GM18951 (cell line): Measurements from ENCODE around the gene ATXN10.

Source experiments
- POLR2A ChIP-seq: IDR thresholded peaks from 4 replicates; pipeline ENCODE4 v1.6.1; 2011; ENCODE audit warnings: mild to moderate bottlenecking; ENCODE audit not compliant: insufficient read length, insufficient read depth; ENCODE audit errors: extremely low read depth
- in situ Hi-C: fragments of 300-500 bp; cut with MboI; formaldehyde crosslinking; loops from one replicate; pipeline ENCODE4 v1.12.0; 2022; ENCODE audit warnings: low sequenced_read_pairs, mixed read lengths, inconsistent platforms; ENCODE audit not compliant: unreplicated experiment

Gene ATXN10

DNA sequence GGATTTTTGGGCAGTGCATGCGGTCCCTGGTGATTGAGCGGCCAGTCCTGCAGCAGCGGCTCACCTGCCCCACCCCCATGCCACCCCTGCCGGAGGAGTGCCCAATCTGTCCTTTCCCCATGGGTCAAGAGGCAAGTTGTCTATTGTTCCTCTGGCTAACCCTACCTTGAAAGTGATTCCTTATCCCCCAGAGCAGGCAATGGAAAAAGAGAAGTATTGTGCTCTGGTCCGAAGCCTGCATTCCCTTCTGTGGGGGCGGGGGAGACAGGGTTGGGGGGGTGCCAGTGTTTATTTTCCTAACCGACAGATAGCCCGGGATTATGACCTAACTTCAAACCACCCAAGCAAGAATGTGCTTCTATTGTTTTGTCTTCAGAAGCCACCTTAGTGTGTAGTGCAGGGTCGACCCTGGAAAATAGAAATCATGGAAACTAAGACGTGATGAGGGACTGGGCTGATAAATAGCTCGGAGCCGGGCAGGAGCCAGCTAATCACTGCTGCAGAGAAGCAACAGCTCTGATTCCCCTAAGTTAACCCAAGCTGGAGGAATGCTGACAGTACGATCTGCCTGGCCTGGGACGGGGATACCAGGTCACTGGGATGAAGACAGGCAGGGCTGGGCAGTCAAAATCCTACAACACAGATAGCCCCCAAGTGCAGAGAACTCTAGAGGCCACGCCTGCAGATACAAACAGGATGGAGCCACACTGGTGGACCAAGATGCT lies 38.7 kb upstream of the ATXN10 start:
- TF ChIP-seq POLR2A = no peak
- in situ Hi-C loops = no loop called here

DNA sequence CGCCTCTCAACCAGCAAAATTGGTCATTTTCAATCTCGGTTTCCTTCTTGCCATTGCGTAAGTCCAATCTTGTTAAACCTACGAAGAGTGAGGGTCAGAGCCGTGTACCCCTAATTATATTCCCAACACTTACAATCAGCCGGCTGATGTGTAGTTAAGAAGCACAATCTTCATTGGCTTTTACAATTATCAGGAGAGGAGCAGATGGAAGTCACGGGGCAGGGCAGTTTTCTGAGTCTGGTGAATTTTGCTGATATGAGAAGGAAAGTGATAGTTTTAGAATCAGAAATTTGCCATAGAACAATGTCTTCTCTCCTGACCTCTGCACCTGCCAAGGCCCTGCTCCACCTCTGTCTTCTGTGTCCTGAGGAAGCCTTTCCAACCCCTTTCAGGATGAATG lies 35.0 kb upstream of the ATXN10 start:
- in situ Hi-C loops = no loop called here
- no peak for TF ChIP-seq POLR2A

DNA sequence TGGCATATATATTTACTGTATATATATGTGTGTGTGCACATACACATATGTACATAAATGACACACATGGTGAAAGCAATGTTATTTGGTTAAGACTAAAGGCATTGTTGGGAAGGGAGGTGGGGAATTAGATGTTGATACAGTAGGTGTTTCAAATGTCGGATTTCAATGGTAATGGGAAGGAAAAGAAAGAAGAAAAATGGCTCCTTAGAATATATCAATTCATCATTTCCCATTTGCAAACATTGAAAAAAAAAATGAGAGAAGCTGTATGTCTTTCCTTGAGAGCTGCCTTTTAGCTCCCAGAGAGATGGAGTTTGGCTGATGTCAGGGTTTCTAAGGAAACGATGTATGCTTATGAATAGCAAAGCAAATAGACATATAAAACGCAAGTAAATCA lies 33.4 kb upstream of the ATXN10 start:
- in situ Hi-C loops = no loop called here
- no peak for TF ChIP-seq POLR2A

DNA sequence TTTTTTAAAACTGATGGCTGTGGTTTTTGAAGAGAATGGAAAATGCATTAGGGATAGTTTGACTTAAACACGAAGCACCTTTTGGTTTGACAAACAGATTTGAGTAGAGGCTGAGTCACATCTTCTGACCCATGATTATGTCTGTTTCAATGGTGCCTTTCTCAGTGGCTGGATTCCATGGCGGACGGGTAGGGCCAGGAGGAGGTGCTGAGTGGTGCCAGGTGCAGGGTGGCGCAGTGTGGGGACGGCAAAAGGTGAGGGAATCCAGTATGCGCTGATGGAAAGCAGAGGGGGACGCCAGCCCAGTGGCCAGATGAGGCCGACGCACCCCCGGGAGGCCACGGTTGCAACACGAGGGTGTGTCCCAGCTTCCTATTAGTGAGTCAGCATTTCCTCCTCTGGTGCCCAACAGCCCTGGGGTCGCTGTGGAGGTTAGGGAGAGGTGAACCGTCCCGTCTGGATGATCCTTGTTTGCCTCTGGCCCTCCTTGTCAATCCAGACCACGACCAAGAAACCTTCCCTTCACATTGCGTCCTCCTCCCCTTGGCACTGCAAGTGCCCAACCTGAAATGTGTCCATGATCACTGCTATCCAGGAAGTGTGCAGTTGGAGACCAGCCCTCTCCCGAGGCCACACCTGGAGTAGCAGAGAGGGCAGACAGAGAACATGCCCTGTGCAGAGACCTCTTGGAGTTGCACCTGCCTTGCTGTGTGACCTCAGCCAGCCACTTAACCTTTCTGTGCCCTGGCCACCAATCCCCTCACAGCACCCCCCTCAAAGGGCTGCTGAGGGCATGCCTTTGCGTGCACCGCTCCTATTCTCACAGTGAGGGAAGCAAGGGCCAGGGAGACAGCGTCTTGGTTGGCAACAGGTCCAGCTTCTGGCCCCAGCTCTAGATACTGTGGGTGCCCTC lies 32.5 kb upstream of the ATXN10 start:
- in situ Hi-C loops = no loop called here
- TF ChIP-seq POLR2A = no peak

DNA sequence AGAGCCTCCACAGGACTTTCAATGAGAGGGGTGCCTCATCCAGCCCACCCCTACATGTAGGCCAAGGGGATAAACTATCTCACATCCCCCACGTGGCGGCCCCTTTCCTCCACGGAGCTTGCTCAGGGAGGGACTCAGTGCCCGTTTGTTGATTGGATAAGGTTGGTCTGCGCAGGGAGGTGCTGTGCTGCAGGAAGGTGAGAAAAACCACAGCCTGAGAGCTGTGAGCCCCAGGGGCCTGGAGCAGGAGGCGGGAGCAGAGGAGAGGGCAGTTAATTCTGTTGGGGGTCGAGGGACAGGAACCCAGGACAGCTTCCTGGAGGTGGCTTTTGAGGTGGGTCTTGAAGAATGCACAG lies 31.9 kb upstream of the ATXN10 start:
- in situ Hi-C loops = loop anchor here (10.0 kb wide), 1 partner anchor 345 kb away; no protein-coding TSS in a partner anchor
- TF ChIP-seq POLR2A = no peak

DNA sequence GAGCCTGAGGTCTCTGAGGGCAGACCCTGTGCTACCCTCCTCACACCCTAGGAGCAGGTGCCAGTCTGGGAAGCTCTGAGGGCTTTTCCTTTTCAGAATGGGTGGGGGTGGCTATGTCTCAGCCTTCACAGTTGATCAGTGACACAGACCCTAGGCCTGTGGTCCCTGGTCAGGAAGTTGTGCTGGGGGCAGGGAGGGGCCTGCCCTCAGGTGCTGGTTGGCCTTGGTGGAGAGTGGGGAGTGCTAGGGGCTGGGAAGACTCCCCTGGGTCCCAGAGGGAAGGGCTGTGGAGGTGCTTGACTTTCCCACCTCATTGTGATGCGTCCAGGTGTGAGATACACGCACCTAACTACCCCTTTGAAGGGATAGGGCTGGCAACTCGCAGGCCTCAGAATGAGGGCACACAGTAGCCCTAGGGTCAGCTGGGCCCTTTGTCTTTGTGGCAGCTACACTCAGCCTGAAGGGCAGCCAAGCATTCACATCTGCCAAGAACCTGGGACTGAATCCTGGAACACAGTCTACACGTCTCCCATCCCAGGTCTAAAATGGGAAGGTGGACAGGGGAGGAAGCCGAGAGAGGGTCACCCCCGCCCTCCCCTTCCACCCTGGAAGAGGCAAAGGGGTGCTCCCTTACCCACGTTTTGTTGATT lies 31.2 kb upstream of the ATXN10 start:
- in situ Hi-C loops = loop anchor here (10.0 kb wide), 1 partner anchor 344 kb away; no protein-coding TSS in a partner anchor
- no peak for TF ChIP-seq POLR2A

DNA sequence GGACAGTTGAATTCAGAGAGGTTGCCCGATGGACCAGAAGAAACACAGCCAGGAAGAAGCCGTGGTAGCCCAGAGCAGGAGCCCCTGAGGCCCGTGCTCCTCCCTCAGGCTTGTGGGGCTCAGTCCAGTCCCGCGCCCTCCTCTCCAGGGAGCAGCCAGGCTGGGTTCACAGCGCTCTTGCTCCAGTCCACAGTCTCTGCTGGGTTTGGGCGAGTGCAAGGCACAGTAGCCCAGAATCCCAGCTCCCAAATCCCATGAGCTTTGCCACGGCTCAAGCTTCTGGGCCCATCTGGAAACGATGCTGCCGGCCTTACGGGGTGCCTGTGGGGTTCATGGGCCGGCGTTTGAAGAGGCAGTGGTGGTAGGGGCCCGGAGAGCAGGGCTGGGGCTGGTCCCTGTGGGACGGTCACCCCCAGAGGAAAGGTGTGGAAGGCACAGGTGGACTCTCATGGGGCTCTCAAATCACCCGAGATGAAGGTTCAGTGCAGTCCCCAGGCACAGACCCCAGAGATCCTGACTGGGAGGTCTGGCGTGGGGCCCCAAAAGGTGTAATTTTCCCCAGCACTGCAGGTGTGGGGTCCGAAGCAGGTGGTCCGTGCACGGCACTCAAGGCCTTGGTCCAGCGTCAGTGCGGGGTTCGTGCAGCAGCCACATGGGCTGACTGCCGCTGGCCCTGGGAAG lies 30.6 kb upstream of the ATXN10 start:
- TF ChIP-seq POLR2A = no peak
- in situ Hi-C loops = loop anchor here (10.0 kb wide), 1 partner anchor 344 kb away; no protein-coding TSS in a partner anchor

DNA sequence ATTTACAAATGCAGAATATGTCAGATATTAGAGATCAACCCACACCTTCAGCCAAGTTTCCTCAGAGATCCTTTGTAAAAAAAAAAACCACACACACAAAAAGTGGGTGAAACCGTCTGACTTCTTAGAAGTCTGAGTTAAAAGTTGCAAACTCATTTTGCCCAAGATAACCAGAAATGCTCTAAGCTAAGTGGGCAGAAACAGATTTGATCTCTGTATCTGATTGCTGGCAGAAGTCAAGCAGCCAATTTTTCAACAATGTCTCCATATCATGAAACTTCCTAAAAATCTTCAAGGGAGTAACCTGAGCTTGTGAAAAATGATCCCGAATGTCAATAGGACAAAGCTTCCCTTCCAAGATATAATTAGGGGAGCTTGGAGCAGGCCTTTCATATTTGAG lies 28.6 kb upstream of the ATXN10 start:
- TF ChIP-seq POLR2A = no peak
- in situ Hi-C loops = loop anchor here (10.0 kb wide), 1 partner anchor 342 kb away; no protein-coding TSS in a partner anchor

DNA sequence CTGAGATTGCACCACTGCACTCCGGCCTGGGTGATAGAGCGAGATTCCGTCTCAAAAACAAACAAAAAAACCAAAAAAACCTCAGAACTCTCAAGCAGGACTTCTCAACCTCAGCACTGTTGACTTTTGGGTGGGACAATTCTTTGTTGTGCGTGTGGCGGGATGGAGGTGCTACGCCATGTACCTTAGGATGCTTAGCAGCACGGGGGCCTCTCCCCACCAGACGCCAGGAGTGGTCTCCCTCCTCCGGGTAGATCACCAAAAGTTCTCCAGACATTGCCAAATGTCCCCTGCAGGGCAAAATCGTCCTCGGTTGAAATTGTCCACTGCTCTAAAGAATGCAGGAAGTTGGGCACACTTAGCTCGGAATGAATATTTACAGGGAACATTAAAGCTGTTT lies 26.9 kb upstream of the ATXN10 start:
- no peak for TF ChIP-seq POLR2A
- in situ Hi-C loops = loop anchor here (10.0 kb wide), 1 partner anchor 340 kb away; no protein-coding TSS in a partner anchor

DNA sequence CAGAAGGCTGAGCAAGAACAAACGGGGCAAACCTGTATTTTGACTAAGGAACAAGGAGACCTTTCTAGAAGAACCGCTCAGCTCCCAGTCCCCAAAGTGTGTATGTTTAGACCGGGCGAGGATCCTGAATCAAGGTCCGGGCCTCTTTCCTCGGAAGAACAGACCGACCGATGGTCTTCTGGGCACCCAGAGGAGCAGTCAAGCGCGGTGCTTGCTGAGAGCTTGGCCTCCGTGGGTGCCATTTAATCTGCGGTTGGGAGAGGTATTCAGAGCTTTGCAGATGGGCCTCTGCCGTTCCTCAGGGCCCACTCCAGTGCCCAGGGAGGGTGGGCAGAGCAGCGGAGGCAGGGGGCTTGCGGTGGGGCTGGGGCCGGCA lies 26.5 kb upstream of the ATXN10 start:
- in situ Hi-C loops = loop anchor here (10.0 kb wide), 1 partner anchor 340 kb away; no protein-coding TSS in a partner anchor
- TF ChIP-seq POLR2A = no peak

DNA sequence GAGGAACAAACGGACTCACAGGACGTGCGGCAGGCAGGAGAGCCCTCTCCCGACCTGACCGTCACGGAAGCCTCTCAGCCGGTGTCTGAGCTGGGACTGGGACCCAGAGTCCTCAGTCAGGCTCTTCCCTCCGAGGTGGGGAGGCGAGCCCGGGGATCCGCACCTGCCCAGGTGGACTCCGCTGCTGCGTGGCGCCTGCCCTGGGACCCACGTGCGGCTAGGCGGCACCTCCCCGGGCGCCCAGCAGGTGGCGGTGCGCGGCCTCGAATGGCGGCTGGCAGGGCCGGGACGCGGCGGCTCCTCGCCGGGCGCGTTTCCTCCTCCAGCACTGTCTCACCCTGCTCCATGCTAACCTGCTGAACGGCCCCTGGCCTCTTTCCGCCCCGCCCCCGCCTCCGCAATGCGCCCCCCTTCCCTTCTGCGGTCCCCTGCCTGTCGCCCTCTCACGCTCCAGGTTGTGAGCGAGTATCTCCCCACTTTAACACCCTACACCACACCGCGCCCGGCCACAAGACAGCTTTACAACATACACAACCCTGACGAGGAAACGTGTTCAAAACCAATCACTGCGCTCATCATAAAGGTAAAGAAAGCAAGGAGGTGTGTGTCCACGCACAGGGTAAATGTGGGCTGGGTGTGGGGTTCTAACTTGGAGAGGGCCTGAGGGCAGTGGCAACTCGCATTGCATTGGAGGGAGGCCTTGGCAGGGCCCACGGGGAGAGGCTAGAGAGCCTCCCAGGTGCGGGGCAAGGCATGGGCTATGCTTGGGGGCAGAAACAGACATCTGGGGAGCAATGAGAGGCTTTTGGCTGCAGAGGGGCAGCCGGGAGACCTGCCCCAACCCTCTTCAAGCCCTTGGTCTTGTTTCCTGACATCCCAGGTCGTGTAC lies 25.9 kb upstream of the ATXN10 start:
- no peak for TF ChIP-seq POLR2A
- in situ Hi-C loops = loop anchor here (10.0 kb wide), 1 partner anchor 339 kb away; no protein-coding TSS in a partner anchor
